ENCODE data around the gene DEFB112.

GRCh38 chr6:50070101-50070500 lies 20.4 kb upstream of the DEFB112 start:
- no peak for TF ChIP-seq CTCF (IDR thresholded peaks at IDR 0.05)
- no peak for TF ChIP-seq POLR2A (IDR thresholded peaks at IDR 0.05; ENCODE audit: low read depth)
- TF ChIP-seq POLR2AphosphoS5 (IDR thresholded peaks at IDR 0.05): no peak
- no peak for TF ChIP-seq EP300 (IDR thresholded peaks at IDR 0.05)

Measured in esophagus muscularis mucosa (tissue), 4 donors.